ENCODE measurements around the gene MGLL. TPM values are rescaled to one million over a fixed set of nuclear protein-coding genes. Genes with fewer than 3 reads are reported as not detected.

Gene MGLL
- total RNA-seq, 1 experiment from 2014 or later, result 6.8 TPM

DNA sequence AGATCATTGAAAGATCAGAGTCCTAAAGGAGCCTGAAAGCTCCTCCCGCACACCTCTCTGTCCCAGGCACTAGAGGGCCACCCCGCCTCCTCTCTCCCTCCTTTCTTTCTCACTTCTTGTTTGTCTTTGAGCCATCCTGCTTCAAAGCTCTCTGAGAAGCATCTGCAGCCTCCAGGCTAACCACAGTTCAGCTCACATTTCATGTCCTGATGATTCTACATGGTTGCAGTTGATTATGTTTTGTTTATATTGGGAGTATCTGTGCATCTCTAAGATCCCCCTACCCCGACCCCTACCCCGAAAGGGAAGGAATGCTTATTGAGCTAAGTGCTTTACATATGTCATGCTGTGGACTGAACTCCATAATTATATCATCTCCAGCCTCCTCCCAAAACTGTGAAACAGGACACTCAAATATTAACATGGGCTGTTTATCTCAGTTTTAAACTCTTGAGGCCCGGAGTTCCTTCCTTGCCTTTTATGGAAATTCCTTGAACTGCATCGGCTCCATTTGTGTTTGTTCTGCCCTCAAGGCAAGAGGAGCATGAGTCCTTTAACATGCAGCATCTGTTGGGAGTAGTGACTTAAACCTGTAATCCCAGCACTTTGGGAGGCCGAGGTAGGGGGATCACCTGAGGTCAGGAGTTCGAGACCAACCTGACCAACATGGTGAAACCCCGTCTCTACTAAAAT is 30.9 kb downstream of the MGLL start:
- POLR2A ChIA-PET, result interaction anchor here (0.8 kb wide), 1 partner anchor 32 kb away, joined by 3 read pairs; no protein-coding TSS in a partner anchor
- H3K9me3 ChIP-seq (ENCODE audit: control insufficient read depth in 1 of 2, insufficient read depth in 1 of 2, low read depth in 1 of 2, low read length in 2 of 2), result no peaks in the 10 kb centered on the region
- RAD21 ChIA-PET (ENCODE audit: low non-redundant PET in 1 of 2, low total read pairs in 2 of 2, uncharacterized antibody in 2 of 2, unreplicated experiment in 2 of 2), result no interaction called here
- H2AFZ ChIP-seq (ENCODE audit: low read depth, low read length, poor library complexity, severe bottlenecking), result no peak overlapping the region
- intact Hi-C loops (cut with micrococcal nuclease), result loop anchor here (1.0 kb wide), 1 partner anchor 40 kb away; no protein-coding TSS in a partner anchor
- H3K27ac ChIP-seq (ENCODE audit: low read depth, low read length), result no peak overlapping the region; the same call in 1 of the 2 replicates
- H3K4me2 ChIP-seq (ENCODE audit: low read length), result no peak overlapping the region
- no peaks in the 10 kb centered on the region for H3K27me3 ChIP-seq (ENCODE audit: insufficient read depth, low read length)
- H3K9ac ChIP-seq (ENCODE audit: low read length), result no peak overlapping the region
- ATAC-seq (peak; percentile 85), DNase-seq (ENCODE audit: low read depth, low spot score) (no peak)
- CTCF ChIA-PET, result interaction anchor here (0.6 to 1.6 kb wide), 8 partner anchors 11 to 345 kb away, joined by 3 to 8 read pairs (median 5); partner anchors contain the start of gene MGLL
- TF ChIP-seq RAD21 (IDR thresholded peaks at IDR 0.05; ENCODE audit: low read depth), result peak; percentile 71
- no peak for TF ChIP-seq SIN3A (IDR thresholded peaks at IDR 0.05; ENCODE audit: low read depth)
- no peak for TF ChIP-seq FOSL1 (IDR thresholded peaks at IDR 0.05; ENCODE audit: low read depth)
- TF ChIP-seq, protein P1, sequence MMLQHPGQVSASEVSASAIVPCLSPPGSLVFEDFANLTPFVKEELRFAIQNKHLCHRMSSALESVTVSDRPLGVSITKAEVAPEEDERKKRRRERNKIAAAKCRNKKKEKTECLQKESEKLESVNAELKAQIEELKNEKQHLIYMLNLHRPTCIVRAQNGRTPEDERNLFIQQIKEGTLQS (IDR thresholded peaks at IDR 0.05), result no peak
- TF ChIP-seq SRF (IDR thresholded peaks at IDR 0.05; ENCODE audit: low read depth), result peak; percentile 48; the same call in 1 of the 2 replicates
- TF ChIP-seq POLR2A (IDR thresholded peaks at IDR 0.05; ENCODE audit: borderline replicate concordance, extremely low read depth, insufficient read depth, insufficient read length), result no peak
- TF ChIP-seq, protein P2, sequence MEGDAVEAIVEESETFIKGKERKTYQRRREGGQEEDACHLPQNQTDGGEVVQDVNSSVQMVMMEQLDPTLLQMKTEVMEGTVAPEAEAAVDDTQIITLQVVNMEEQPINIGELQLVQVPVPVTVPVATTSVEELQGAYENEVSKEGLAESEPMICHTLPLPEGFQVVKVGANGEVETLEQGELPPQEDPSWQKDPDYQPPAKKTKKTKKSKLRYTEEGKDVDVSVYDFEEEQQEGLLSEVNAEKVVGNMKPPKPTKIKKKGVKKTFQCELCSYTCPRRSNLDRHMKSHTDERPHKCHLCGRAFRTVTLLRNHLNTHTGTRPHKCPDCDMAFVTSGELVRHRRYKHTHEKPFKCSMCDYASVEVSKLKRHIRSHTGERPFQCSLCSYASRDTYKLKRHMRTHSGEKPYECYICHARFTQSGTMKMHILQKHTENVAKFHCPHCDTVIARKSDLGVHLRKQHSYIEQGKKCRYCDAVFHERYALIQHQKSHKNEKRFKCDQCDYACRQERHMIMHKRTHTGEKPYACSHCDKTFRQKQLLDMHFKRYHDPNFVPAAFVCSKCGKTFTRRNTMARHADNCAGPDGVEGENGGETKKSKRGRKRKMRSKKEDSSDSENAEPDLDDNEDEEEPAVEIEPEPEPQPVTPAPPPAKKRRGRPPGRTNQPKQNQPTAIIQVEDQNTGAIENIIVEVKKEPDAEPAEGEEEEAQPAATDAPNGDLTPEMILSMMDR (IDR thresholded peaks at IDR 0.05 in 2 of 3, conservative IDR thresholded peaks at IDR 0.05 in 1 of 3; ENCODE audit: borderline replicate concordance in 1 of 3, insufficient read depth in 1 of 3, low read depth in 2 of 3, low read length in 2 of 3), result peak; percentile 41 to 53 (median 51); a peak in 5 of 6 replicates
- BruUV-seq (replicated peaks), result no TSS peak
- no peaks in the 10 kb centered on the region for H4K20me1 ChIP-seq (ENCODE audit: insufficient read depth)
- no peaks in the 10 kb centered on the region for H3K36me3 ChIP-seq (ENCODE audit: control insufficient read depth in 1 of 2, insufficient read depth in 2 of 2, low read length in 2 of 2)
- H3K79me2 ChIP-seq (ENCODE audit: insufficient read depth, low read length), result no peaks in the 10 kb centered on the region
- H3K9me2 ChIP-seq (ENCODE audit: insufficient read depth), result no peaks in the 10 kb centered on the region
- peaks cover 6 to 50% of the 10 kb centered on the region in 2 experiments; a peak in 3 of 4 replicates for H3K4me1 ChIP-seq (ENCODE audit: control insufficient read depth in 1 of 2, insufficient read depth in 2 of 2, low read length in 2 of 2)
- H3K4me3 ChIP-seq (replicated peaks in 1 of 2; ENCODE audit: low read depth in 1 of 2, low read length in 2 of 2), result no peak overlapping the region
